Breast epithelium (tissue), 4 donors: ENCODE measurements around the gene GNAI2. TPM values are rescaled to one million over a fixed set of nuclear protein-coding genes. Genes with fewer than 3 reads are reported as not detected.
"Not testable (repeated sequence)": the region's sequence is repeated elsewhere in the genome, so short reads cannot be mapped to it uniquely, and the experiment has no call there.

Source experiments
- DNase-seq, 2 donors: peaks; one replicate each; pipeline ENCODE4 v3.0.0-alpha.2; 2019; ENCODE audit warnings: low spot score in 2 of 2
- H3K27ac ChIP-seq, 2 donors: fragments of 200-600 bp; sonication (generic) in 1 of 2; one replicate each; pipeline ENCODE4 v1.5.1; 2016 to 2019; ENCODE audit warnings: mild to moderate bottlenecking in 1 of 2
- H3K27me3 ChIP-seq, 2 donors: fragments of 200-600 bp; sonication (generic) in 1 of 2; one replicate each; pipeline versions ENCODE4 v1.5.1 to v1.6.0; 2017 to 2019; ENCODE audit warnings: control low read depth in 1 of 2, mild to moderate bottlenecking in 1 of 2
- H3K36me3 ChIP-seq: fragments of 200-600 bp; one replicate; pipeline ENCODE4 v1.5.1; 2019
- H3K4me1 ChIP-seq, 2 donors: fragments of 200-600 bp; sonication (generic); one replicate each; pipeline ENCODE4 v1.5.1; 2016 to 2019; ENCODE audit warnings: control low read depth in 1 of 2
- H3K4me3 ChIP-seq, 3 donors: fragments of 200-600 bp; sonication (generic); 1 replicate in 2 of 3; 2 replicates in 1 of 3; pipeline ENCODE4 v1.5.1; 2016 to 2019; ENCODE audit warnings: mild to moderate bottlenecking in 3 of 3, moderate library complexity in 2 of 3
- H3K9me3 ChIP-seq, 2 donors: fragments of 200-600 bp; sonication (generic) in 1 of 2; one replicate each; pipeline ENCODE4 v1.5.1; 2016 to 2019; ENCODE audit warnings: control low read depth in 1 of 2
- POLR2A ChIP-seq: fragments of 450-650 bp; IDR thresholded peaks from one replicate; pipeline ENCODE4 v1.6.1; 2016; ENCODE audit warnings: antibody characterized with exemption, mild to moderate bottlenecking, moderate library complexity
- POLR2AphosphoS5 ChIP-seq, 3 donors: sonication (generic); formaldehyde crosslinking; IDR thresholded peaks; one replicate each; pipeline ENCODE4 v1.6.1; 2017; ENCODE audit warnings: antibody characterized with exemption in 3 of 3
- intact Hi-C: fragments of 100-400 bp; cut with DNase I; formaldehyde crosslinking; loops from one replicate; pipeline ENCODE4 v1.15.1; 2023; ENCODE audit warnings: low total_unique reads
- total RNA-seq, 3 donors: library from RNA; depleted of rRNA; stranded (reverse); fragments of >200 nt; gene quantifications; one replicate each; pipeline ENCODE4 v1.1.0, GENCODE V29; 2016
- TF ChIP-seq, protein P1 (sequence below), 3 donors: fragments of 450-650 bp; IDR thresholded peaks; one replicate each; pipeline ENCODE4 v1.5.1; 2016 to 2017; ENCODE audit warnings: antibody characterized with exemption in 3 of 3, mild to moderate bottlenecking in 3 of 3, moderate library complexity in 3 of 3

Gene GNAI2
- total RNA-seq, 3 donors from 2014 or later: 95.3 to 232 (median 162) TPM

DNA sequence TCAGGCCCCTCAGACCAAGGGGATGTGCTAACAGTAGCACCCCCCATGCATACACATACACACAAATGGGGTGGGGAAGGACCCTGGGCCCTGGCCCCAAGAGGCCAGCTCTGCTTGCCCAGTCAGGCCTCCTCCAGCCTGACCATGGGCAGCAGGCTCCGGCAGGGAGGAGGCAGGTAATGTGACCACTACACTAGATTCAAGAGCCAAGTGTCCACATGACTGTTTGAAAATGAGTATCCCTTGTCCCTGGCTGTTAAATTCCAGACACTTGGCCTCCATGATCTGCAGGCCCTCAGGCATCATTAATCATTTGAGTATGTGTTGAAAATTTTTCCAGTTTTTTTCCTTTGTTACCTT is 13.9 kb upstream of the GNAI2 start:
- Histone ChIP-seq H3K27ac (peak overlapping the region in 1 of 2 donors; percentile 45), H3K4me1 (no peaks in the 10 kb centered on the region), H3K27me3 (no peaks in the 10 kb centered on the region), H3K36me3 (no peaks in the 10 kb centered on the region), H3K4me3 (no peak overlapping the region), H3K9me3 (no peaks in the 10 kb centered on the region)
- TF ChIP-seq POLR2A: no peak
- TF ChIP-seq, protein P1, sequence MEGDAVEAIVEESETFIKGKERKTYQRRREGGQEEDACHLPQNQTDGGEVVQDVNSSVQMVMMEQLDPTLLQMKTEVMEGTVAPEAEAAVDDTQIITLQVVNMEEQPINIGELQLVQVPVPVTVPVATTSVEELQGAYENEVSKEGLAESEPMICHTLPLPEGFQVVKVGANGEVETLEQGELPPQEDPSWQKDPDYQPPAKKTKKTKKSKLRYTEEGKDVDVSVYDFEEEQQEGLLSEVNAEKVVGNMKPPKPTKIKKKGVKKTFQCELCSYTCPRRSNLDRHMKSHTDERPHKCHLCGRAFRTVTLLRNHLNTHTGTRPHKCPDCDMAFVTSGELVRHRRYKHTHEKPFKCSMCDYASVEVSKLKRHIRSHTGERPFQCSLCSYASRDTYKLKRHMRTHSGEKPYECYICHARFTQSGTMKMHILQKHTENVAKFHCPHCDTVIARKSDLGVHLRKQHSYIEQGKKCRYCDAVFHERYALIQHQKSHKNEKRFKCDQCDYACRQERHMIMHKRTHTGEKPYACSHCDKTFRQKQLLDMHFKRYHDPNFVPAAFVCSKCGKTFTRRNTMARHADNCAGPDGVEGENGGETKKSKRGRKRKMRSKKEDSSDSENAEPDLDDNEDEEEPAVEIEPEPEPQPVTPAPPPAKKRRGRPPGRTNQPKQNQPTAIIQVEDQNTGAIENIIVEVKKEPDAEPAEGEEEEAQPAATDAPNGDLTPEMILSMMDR (IDR thresholded peaks at IDR 0.05): no peak
- TF ChIP-seq POLR2AphosphoS5 (IDR thresholded peaks at IDR 0.05): no peak
- no peak for DNase-seq
- intact Hi-C loops: no loop called here

DNA sequence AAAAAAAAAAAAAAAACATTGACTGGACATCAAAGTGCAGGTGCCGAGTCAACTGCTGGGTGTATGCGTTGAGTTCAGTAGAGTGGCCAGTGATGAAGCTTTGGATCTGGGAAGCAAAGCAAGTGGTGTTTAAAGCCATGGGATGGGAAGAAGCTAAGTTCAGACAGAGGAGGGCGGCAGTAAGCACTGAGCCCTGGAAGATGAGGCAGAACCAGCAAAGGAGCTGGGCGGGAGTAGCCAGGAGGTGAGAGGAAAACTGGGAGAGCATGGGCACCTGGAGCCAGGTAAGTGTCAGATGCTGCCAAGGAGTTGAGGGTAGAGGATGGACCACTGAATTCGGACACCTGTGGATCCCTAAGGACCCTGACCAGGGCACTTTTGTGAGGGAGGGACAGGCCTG is 11.4 kb upstream of the GNAI2 start:
- TF ChIP-seq POLR2AphosphoS5 (IDR thresholded peaks at IDR 0.05) (no peak), POLR2A (no peak)
- TF ChIP-seq, protein P1 (IDR thresholded peaks at IDR 0.05): no peak
- H3K4me3 ChIP-seq: no peak overlapping the region
- DNase-seq: no peak
- no peak overlapping the region for H3K27ac ChIP-seq
- no peaks in the 10 kb centered on the region for H3K36me3 ChIP-seq
- H3K27me3 ChIP-seq: no peaks in the 10 kb centered on the region
- intact Hi-C loops: loop anchor here (1.0 kb wide), 1 partner anchor 25 kb away; no protein-coding TSS in a partner anchor
- peaks cover 0 to 3% of the 10 kb centered on the region in 2 donors for H3K4me1 ChIP-seq
- no peaks in the 10 kb centered on the region for H3K9me3 ChIP-seq

DNA sequence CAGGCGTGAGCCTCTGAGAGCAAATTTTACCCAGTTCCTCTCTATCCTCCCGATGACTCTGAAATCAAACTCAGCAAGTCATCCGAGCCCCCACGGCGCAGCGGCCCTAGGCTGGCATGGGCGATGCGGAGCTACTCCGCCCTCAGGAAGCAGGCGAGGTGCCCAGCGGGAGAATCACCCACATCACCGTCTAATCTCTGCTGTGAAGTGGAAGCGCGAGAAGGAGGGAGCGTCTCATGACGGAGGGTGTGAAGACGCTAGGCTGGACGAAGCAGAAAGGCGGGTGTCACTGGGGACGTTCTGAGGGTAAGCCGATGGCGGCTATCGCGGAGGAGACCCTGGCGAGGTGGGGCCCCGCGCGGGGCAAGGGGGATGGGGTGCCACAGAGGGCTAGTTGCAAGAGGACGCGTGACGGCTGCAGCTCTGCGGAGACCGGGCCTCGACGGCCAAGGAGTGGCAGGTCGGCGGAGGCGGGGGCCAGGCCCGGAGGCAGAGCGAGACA is 9.1 kb upstream of the GNAI2 start:
- H3K4me1 ChIP-seq: peaks cover 0 to 3% of the 10 kb centered on the region in 2 donors
- H3K9me3 ChIP-seq: no peaks in the 10 kb centered on the region
- no peaks in the 10 kb centered on the region for H3K27me3 ChIP-seq
- H3K4me3 ChIP-seq: peak overlapping the region; percentile 59 to 71 (median 71)
- DNase-seq: no peak
- no peaks in the 10 kb centered on the region for H3K36me3 ChIP-seq
- intact Hi-C loops: loop anchor here (2.0 kb wide), 1 partner anchor 46 kb away; no protein-coding TSS in a partner anchor
- TF ChIP-seq POLR2AphosphoS5 (IDR thresholded peaks at IDR 0.05) (no peak), POLR2A (no peak)
- TF ChIP-seq, protein P1 (IDR thresholded peaks at IDR 0.05): no peak
- peak overlapping the region; percentile 68 to 77 for H3K27ac ChIP-seq

DNA sequence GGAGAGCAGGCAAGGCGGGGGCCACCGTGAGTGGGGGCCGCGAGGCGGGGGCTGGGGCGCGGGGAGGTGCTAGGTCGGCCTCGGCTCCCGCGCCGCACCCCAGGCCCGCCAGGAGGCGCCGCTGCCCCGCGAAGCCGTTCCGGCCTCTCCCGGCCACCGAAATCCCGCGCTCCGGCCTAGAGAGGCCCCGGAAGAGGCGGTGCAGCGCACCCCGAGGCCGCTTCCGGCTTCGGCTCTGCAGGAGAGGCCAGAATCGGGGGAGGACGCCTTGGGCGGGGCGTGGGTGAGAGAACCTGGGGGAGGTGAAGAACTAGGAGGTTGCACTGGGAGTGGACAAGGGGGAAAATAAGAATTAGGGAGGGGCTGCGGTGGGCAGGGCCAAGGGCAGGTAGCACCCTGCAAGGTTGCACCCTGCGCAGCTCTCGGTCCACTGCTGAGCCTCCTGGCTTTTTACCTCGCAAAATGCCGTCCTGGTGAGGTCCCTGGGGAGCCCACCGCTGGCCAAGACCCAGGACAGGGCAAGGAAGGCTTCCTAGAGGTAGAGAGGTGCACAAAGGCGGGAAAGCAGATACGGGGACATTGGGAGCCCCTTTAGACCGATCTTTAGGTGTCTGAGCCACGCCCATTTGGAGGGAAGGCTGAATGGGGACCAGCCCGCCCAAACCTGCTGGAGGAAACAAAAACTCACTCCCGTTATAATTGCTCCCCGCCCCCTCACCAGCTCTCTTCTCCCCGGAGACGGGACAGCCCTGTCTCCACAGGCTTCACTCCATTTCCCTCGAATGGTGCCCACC is 8.4 kb upstream of the GNAI2 start:
- peak; percentile 60 to 66 (median 64) for TF ChIP-seq POLR2AphosphoS5 (IDR thresholded peaks at IDR 0.05)
- TF ChIP-seq, protein P1 (IDR thresholded peaks at IDR 0.05): peak; percentile 54 to 78 (median 66)
- TF ChIP-seq POLR2A: no peak
- H3K9me3 ChIP-seq: no peaks in the 10 kb centered on the region
- peaks cover 0 to 3% of the 10 kb centered on the region in 2 donors for H3K4me1 ChIP-seq
- DNase-seq: peak; percentile 93 to 94
- no peaks in the 10 kb centered on the region for H3K27me3 ChIP-seq
- H3K36me3 ChIP-seq: no peaks in the 10 kb centered on the region
- peak overlapping the region; percentile 71 to 77 for H3K27ac ChIP-seq
- H3K4me3 ChIP-seq: peak overlapping the region; percentile 59 to 71 (median 71)
- intact Hi-C loops: loop anchor here (2.0 kb wide), 1 partner anchor 45 kb away; no protein-coding TSS in a partner anchor

DNA sequence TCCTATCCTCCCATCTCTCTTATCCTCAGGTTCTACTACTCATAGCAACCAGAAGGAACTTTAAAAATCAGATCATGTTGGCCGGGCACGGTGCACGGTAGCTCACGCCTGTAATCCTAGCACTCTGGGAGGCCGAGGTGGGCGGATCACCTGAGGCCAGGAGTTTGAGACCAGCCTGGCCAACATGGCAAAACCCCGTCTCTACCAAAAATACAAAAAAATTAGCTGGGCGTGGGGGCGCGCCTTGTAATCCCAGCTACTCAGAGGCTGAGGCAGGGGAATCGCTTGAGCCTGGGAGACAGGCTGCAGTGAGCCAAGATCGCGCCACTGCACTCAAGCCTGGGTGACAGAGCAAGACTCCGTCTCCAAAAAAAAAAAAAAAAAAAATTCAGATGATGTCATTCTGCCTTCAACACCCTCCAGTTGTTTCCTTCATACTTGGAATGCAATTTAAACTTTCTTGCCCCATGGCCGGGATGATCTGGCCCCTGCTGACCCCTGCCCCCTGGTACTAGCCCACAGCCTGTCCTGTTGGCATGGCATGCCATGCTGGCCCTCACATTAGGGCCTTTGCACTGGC is 7.7 kb upstream of the GNAI2 start:
- H3K36me3 ChIP-seq, DNase-seq, H3K27me3 ChIP-seq, intact Hi-C loops, H3K9me3 ChIP-seq, H3K4me1 ChIP-seq: not testable (repeated sequence)
- H3K4me3 ChIP-seq: peak overlapping the region; percentile 59 to 71 (median 71)
- H3K27ac ChIP-seq: peak overlapping the region; percentile 71 to 77
